Mammary epithelial cell (primary cell): ENCODE measurements around the gene GSPT1.

ENCODE experiments used
- CTCF ChIP-seq, 2 donors: IDR thresholded peaks in 1 of 2; conservative IDR thresholded peaks in 1 of 2; 2 replicates each; pipeline ENCODE4 v1.5.1; 2011 to 2012; ENCODE audit warnings: inconsistent platforms in 2 of 2, low read length in 2 of 2, mild to moderate bottlenecking in 2 of 2, control low read depth in 1 of 2, low read depth in 1 of 2; ENCODE audit not compliant: insufficient read depth in 1 of 2; ENCODE audit errors: extremely low read depth in 1 of 2
- EZH2 ChIP-seq: IDR thresholded peaks from 2 replicates; pipeline ENCODE4 v1.6.1; 2012; ENCODE audit warnings: low read length, inconsistent platforms, borderline replicate concordance

- TF ChIP-seq CTCF (conservative IDR thresholded peaks at IDR 0.05 in 1 of 2, IDR thresholded peaks at IDR 0.05 in 1 of 2; ENCODE audit: extremely low read depth in 1 of 2, insufficient read depth in 1 of 2, low read depth in 1 of 2, low read length in 2 of 2) (no peak), EZH2 (no peak)
Measured at GRCh38 chr16:11948819-11949218, 33.1 kb upstream of the GSPT1 start.
